NCI-H128 (cell line): ENCODE measurements around the gene SOD2.
A peak's percentile ranks its signal among the peaks of the same experiment; 100 is the strongest.
"Not testable (repeated sequence)": the region's sequence is repeated elsewhere in the genome, so short reads cannot be mapped to it uniquely, and the experiment has no call there.

Source experiments
- DNase-seq: peaks from one replicate; lab custom pipeline; 2025; ENCODE audit not compliant: unreplicated experiment; lab: John Stamatoyannopoulos, UW

SOD2 gene

GRCh38 chr6:159684013-159684304, 9.1 kb downstream of the SOD2 start:
- DNase-seq, result no peak

- no peak for DNase-seq
These were observed 10.2 kb downstream of the SOD2 start for GRCh38 chr6:159682810-159683209.

DNA sequence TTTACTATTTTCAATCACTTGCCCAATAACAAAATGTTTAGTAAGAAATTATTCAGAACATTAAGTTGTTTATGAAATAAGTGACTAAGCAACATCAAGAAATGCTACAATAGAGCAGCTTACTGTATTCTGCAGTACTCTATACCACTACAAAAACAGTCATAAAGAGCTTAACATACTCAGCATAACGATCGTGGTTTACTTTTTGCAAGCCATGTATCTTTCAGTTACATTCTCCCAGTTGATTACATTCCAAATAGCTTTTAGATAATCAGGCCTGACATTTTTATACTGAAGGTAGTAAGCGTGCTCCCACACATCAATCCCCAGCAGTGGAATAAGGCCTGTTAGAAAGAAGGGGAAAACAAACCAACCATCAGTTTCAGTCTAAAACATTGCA, 10.7 kb downstream of the SOD2 start:
- DNase-seq, result no peak

DNA sequence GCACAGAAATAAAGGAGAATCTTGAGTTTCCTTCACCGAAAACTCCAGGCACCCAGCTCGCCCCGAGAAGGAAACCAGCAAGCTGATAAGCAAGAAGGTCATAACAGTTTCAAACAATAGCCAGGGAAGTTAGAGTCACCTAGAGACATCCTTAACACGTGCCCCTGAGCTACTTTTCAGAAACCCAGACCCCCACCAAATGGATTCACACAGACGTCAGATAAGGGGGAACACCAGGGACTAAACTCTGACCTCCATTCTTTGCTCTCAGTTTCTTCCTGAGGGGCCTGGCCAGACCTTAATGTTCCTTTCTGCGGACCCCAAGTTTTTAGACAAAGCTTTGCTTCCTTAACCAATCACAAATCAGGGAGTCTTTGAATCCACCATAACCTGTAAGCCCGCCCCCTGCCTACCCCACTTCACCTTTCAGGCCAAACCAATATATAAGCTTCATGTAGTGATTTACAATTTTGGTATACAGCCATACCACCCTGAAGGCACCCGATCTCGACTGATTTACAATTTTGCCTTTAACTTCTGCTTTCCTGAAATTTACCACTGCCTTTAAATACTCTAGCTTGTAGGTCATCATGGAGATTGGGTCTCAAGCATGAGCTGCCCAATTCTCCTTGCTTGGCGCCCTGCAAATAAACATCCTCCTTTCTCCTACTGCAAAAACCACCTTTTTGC, 11.7 kb downstream of the SOD2 start:
- DNase-seq, result no peak

DNA sequence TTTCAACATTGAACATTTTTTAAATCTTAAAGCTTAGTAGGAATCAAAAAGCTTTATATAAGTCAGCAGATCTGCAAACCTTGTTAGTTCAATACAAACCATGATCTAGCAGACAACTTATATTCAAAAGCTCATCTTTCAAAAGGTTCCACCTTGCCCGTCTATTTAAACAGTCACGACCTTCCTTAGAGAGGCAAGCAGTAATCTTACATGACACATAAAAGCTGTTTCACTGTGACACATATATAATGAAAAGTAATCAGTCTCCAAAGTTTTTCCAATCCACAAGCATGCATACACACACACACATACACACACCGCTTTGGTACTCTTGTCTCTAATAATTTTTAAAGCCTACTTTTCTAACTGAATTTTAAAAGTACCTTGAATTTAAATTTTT, 12.9 kb downstream of the SOD2 start:
- no peak for DNase-seq

DNA sequence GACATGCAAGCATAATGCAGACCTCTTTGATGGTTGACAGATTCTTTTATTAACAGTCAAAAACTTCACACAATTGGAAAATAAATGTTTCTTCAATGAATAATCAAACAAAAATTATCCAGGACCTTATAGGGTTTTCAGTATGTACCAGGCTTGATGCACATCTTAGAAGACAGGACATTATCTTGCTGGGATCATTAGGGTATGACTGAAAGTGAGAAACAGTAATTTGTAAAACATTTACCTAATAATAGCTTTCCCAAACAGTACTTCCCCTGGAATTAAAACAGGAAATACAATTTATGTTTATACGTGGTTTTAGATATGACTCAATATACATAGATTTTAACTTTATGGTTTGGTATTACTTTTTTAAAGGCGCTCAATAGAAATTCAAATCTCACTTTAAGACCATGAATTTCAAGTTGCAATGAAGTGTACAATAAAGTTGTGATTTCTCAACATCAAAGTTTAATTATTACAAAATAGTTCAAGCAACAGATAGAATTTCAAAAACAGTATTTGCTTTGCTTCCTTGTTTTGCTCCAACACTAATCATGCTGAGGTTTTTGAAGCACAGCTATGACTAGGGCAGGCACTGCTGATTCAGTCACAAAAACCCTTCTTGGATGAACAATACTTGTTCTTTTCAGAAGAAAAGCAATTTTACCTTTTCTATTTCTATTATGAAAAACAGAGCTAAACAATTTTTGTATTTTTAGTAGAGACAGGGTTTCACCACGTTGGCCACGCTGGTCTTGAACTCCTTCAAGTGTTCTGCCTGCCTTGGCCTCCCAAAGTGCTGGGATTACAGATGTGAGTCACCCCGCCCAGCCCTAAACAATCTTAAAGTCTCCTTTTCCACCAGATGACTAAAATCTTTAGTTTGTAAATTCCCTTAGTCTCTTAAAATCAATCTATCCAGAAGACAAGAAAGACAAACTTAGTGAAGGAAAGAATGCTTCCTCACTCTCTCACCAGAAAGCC, 13.7 kb downstream of the SOD2 start:
- no peak for DNase-seq

- no peak for DNase-seq
These were observed 14.5 kb downstream of the SOD2 start for GRCh38 chr6:159678574-159678973.

DNA sequence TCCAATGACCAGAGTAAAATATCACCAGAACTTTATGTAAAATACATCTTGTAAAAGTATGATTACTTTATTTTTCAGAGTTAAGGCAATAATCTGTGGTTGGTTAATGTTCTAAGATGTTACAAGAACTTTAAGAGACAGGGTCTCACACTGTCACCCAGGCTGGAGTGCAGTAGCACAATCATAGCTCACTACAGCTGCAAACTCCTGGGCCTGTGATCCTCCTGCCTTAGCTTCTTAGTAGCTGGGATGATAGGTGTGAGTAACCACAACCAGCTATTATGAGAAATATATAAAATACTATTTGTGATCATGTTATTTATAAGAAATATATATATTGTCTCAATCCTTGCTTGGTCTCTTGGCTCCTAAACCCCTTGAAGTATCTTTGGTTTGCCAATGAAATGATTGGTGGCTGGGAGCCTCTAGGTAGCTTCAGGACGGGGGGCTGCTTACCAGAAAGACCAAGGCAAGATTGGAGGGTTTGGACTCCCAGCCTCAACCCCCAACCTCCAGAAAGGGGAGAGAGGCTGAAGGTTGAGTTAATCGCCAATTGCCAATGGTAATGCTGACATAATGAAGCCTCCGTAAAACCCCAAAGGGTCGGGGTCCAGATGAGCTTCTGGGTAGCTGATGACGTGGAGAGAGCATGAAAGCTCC, 15.4 kb downstream of the SOD2 start:
- DNase-seq, result no peak

- no peak for DNase-seq
These were observed 16.0 kb downstream of the SOD2 start for GRCh38 chr6:159676890-159677505.

- DNase-seq, result not testable (repeated sequence)
These were observed 16.8 kb downstream of the SOD2 start for GRCh38 chr6:159676236-159676635.

- no peak for DNase-seq
These were observed 27.0 kb downstream of the SOD2 start for GRCh38 chr6:159665868-159666635.

- DNase-seq, result not testable (repeated sequence)
These were observed 29.6 kb downstream of the SOD2 start for GRCh38 chr6:159663368-159663889.

DNA sequence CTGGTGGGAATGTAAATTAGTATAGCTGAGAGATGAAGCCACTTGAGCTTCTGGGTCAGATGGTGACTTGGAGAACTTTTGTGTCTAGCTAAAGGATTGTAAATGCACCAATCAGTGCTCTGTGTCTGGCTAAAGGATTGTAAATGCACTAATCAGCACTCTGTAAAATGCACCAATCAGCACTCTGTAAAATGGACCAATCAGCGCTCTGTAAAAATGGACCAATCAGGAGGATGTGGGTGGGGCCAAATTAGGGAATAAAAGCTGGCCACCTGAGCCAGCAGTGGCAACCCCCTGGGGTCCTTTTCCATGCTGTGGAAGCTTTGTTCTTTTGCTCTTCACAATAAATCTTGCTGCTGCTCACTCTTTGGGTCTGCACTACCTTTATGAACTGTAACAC, 31.1 kb downstream of the SOD2 start:
- not testable (repeated sequence) for DNase-seq

GRCh38 chr6:159655409-159655988, 37.5 kb downstream of the SOD2 start:
- DNase-seq, result no peak

- DNase-seq, result peak; percentile 25
These were observed 38.5 kb downstream of the SOD2 start for GRCh38 chr6:159654483-159655098.

- no peak for DNase-seq
These were observed 42.7 kb downstream of the SOD2 start for GRCh38 chr6:159650314-159650713.

GRCh38 chr6:159649441-159649840, 43.6 kb downstream of the SOD2 start:
- no peak for DNase-seq

GRCh38 chr6:159646733-159647132, 46.3 kb downstream of the SOD2 start:
- DNase-seq, result no peak

GRCh38 chr6:159646116-159646515, 46.9 kb downstream of the SOD2 start:
- DNase-seq, result no peak

GRCh38 chr6:159645640-159646039, 47.4 kb downstream of the SOD2 start:
- DNase-seq, result no peak
